Metanephros (tissue), 2 donors: ENCODE measurements around the gene ADAM19. TPM values are rescaled to one million over a fixed set of nuclear protein-coding genes. Genes with fewer than 3 reads are reported as not detected.

Source experiments
- small RNA-seq: library from RNA; depleted of rRNA; stranded (forward); fragments of <200 nt; gene quantifications from one replicate; pipeline ENCODE3, GENCODE V24; 2014; ENCODE audit warnings: low replicate concordance
- total RNA-seq: library from RNA; depleted of rRNA; stranded (reverse); fragments of >200 nt; gene quantifications from one replicate; pipeline ENCODE4 v1.2.3, GENCODE V29; 2014

ADAM19 gene, protein sequence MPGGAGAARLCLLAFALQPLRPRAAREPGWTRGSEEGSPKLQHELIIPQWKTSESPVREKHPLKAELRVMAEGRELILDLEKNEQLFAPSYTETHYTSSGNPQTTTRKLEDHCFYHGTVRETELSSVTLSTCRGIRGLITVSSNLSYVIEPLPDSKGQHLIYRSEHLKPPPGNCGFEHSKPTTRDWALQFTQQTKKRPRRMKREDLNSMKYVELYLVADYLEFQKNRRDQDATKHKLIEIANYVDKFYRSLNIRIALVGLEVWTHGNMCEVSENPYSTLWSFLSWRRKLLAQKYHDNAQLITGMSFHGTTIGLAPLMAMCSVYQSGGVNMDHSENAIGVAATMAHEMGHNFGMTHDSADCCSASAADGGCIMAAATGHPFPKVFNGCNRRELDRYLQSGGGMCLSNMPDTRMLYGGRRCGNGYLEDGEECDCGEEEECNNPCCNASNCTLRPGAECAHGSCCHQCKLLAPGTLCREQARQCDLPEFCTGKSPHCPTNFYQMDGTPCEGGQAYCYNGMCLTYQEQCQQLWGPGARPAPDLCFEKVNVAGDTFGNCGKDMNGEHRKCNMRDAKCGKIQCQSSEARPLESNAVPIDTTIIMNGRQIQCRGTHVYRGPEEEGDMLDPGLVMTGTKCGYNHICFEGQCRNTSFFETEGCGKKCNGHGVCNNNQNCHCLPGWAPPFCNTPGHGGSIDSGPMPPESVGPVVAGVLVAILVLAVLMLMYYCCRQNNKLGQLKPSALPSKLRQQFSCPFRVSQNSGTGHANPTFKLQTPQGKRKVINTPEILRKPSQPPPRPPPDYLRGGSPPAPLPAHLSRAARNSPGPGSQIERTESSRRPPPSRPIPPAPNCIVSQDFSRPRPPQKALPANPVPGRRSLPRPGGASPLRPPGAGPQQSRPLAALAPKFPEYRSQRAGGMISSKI
- total RNA-seq: 10.9 TPM

DNA sequence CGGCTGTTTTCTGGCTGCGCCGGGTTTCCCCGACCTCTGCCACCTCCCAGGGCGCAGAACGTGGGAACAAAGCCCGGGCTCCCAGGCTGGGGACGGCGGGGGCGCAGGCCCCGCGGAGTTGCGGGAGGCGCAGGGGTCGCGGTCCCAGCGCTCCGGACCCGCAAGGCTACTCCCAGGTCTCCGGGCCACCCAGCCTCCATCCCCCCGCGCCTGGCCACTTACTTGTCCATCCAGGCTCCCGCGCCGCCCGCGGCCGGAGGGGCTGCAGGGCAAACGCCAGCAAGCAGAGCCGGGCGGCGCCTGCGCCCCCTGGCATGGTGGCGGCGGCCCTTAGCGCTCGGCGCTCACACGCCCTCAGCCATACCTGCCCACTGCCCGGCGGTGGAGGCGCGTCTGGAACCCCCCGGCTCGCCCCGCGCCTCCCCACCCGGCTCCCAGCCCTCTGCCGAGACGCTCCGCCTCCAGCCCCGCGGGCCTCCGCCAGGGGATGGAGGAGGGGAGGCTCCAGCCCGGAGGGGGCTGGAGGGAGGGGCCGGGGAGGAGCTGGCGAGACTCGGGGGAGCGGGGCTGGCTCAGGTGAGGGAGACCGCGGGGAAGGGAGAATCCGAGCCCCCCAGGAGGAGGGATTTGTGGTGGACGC lies at the start of gene ADAM19:
ADAM19 (minus strand) TSS at position 395 of the 640 bp plus-strand sequence; CDS start at position 316, 79 bp downstream.

DNA sequence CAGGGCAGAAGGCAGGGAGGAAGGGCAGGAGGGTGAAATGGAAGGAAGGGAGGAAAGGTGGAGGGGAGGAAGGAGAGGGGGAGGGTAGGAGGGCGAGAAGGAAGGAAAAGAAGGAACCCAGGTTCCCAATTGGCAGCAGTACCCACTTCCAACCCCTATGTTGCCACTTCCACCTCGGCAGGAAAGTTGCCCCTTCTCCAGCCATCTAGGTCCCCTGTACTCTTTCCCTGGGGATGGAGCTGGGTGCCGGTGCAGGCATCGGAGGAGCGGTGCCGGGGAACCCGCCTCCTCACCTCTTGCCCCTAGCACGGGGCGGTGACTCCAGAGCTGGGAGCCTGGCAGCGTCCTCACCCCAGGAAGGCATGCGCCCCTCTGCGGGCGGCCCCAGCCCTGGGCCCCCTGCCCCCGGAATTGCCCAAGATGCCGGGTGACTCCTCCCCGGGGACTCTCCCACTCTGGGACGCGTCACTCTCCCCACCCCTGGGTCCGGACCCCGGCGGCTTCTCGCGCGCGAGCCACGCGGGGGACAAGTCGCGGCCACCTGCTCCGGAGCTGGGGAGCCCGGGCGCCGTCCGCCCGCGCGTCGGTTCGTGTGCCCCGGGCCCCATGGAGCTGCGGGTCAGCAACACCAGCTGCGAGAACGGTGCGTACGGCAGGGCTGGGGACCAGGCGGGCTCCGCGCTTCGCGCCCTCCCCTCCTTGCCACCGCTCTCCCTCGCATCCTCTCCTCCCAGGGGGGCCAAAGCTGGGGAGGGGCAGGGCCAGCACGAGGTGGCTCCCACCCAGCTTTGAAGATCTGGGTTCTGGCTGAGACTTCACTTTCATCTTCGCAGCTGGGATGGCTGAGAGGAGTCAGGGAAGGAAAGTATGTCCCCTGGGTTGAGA lies 115.6 kb downstream of the ADAM19 start, which contains the start of gene NIPAL4:
NIPAL4 (plus strand) TSS at position 499 of the 885 bp plus-strand sequence; CDS start at position 607, 108 bp downstream.

Small RNAs within 50 kb of the gene (small RNA-seq; reads per million reads assigned to genes)
- not detected for gene RNU6-390P

Other genes with a start within 250 kb of the ADAM19 start
- gene NIPAL4, start 115.6 kb downstream of the ADAM19 start, total RNA-seq: 0.47 TPM
- gene SOX30, start 76.7 kb upstream of the ADAM19 start, total RNA-seq: 0.06 TPM
- not detected for gene C5orf52, start 95.8 kb upstream of the ADAM19 start, total RNA-seq
- 10.5 TPM for gene THG1L, start 155.6 kb upstream of the ADAM19 start, total RNA-seq
- 6.9 TPM for gene LSM11, start 167.9 kb upstream of the ADAM19 start, total RNA-seq